Omental fat pad (tissue), 4 donors: ENCODE data around the gene ATP13A1. TPM values are rescaled to one million over a fixed set of nuclear protein-coding genes. Genes with fewer than 3 reads are reported as not detected.
"Not testable (repeated sequence)": the region's sequence is repeated elsewhere in the genome, so short reads cannot be mapped to it uniquely, and the experiment has no call there.

ENCODE experiments used
- ATAC-seq: fragments of 150-250 bp; one replicate; pipeline ENCODE4 v1.9.1; 2016; ENCODE audit warnings: mild to moderate bottlenecking, moderate library complexity; ENCODE audit not compliant: low FRiP score
- DNase-seq: peaks from one replicate; pipeline ENCODE4 v3.0.0-alpha.2; 2019; ENCODE audit warnings: low spot score
- CTCF ChIP-seq, 3 donors: fragments of 450-650 bp; IDR thresholded peaks; one replicate each; pipeline ENCODE4 v1.5.1; 2016 to 2017; ENCODE audit warnings: antibody characterized with exemption in 3 of 3, mild to moderate bottlenecking in 3 of 3, moderate library complexity in 2 of 3
- small RNA-seq: library from RNA; depleted of rRNA; stranded (forward); fragments of <200 nt; gene quantifications from one replicate; pipeline ENCODE3, GENCODE V24; 2016
- total RNA-seq, 4 donors: library from RNA; depleted of rRNA; stranded (reverse); fragments of >200 nt; gene quantifications; one replicate each; pipeline ENCODE4 v1.1.0, GENCODE V29; 2016

ATP13A1 gene
- total RNA-seq, 4 donors from 2014 or later: 100 to 255 (median 143) TPM

DNA sequence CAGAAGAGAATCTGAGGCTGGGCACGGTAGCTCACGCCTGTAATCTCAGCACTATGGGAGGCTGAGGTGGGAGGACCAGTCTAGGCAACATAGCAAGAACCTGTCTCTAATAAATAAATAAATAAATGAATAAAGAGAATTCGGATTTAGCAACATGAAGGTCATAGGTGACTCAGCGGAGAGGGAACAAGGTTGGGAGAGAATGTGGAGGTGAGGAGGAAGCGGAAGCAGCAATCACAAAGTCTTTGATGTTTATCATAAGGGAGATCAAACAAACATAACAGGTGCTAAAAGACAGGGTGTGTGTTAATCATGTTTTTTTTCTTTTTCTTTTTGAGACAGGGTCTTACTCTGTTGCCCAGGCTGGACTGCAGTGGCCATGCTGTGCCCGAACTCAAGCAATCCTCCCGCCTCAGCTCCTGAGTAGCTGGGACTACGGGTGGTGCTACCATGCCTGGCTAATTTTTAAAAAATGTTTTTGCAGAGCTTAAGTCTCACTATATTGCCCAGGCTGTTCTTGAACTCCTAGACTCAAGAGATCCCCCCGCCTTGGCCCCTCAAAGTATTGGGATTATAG, 61.3 kb downstream of the ATP13A1 start:
- DNase-seq: no peak
- ATAC-seq: no peak
- TF ChIP-seq CTCF (IDR thresholded peaks at IDR 0.05): no peak

GRCh38 chr19:19600793-19601330, 62.6 kb downstream of the ATP13A1 start:
- no peak for ATAC-seq
- no peak for DNase-seq
- TF ChIP-seq CTCF (IDR thresholded peaks at IDR 0.05): no peak

DNA sequence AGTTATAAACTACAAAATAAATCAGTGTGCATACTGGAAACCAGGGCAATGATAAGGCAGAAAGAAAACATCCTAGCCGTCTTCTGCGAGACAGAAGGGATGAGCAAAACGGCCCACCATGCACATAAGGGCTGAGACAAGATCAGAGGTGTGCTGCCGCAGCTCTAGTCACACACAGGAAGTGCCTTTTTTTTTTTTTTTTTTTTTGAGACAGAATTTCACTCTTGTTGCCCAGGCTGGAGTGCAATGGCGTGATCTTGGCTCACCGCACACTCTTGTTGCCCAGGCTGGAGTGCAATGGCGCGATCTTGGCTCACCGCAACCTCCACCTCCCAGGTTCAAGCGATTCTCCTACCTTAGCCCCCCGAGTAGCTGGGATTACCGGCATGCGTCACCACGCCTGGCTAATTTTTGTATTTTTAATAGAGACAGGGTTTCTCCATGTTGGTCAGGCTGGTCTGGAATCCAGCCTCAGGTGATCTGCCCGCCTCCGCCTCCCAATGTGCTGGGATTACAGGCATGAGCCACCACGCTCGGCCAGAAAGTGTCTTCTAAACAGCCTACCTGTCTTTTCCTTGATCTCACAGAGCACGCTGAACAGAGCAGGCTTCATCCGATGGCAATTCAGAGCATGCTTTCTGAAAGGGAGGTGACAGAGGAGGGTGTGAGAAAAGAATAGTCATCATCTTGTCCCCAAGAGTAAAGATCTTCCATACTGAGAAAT, 64.6 kb downstream of the ATP13A1 start:
- not testable (repeated sequence) for ATAC-seq, DNase-seq

DNA sequence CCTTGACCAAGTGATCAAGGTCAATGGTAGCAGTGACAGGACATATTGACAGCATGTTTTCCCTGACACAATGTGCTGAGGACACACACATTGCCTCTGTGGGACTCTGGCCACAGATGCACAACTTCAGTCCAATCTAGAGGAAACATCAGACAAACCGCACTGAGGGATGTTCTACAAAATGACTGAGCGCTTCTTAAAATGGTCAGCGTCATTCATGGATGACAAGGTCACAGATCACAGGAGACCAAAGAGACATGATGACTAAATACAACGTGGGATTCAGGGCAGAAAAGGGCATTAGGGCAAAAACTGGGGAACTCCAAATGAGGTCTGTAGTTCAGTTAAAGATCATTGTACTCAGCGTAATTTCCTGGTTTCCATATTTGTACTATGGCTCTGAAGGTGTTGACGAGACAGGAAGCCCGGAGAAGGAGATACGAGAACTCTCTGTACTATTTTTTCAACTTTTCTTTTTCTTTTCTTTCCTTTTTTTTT, 65.6 kb downstream of the ATP13A1 start:
- DNase-seq (no peak), ATAC-seq (no peak)
- no peak for TF ChIP-seq CTCF (IDR thresholded peaks at IDR 0.05)

Small RNAs within 50 kb of the gene (small RNA-seq; reads per million reads assigned to genes)
- gene AC011458.2: not detected

Other genes with a start within 250 kb of the ATP13A1 start
- gene TSSK6, start 148.1 kb downstream of the ATP13A1 start, total RNA-seq: 1 to 10 TPM in 2 of 4 donors, under 1 TPM in 1, not detected in 1; 0.75 to 3.6 (median 1.3) TPM
- gene NDUFA13, start 147.5 kb downstream of the ATP13A1 start, total RNA-seq: 10 to 100 TPM; 57.4 to 97.2 (median 63.9) TPM
- gene YJEFN3, start 134.8 kb downstream of the ATP13A1 start, total RNA-seq: 1 to 10 TPM in 1 of 4 donors, under 1 TPM in 3; 0.75 to 1.1 (median 0.90) TPM
- gene CILP2, start 125.4 kb downstream of the ATP13A1 start, total RNA-seq: 1 to 10 TPM in 1 of 4 donors, under 1 TPM in 3; 0.28 to 2.2 (median 0.38) TPM
- 10 to 100 TPM in 1 of 4 donors, 1 to 10 TPM in 3; 2.2 to 10.1 (median 3.5) TPM for gene PBX4, start 45.0 kb downstream of the ATP13A1 start, total RNA-seq
- 10 to 100 TPM in 1 of 4 donors, 1 to 10 TPM in 3; 6.5 to 26.0 (median 7.7) TPM for gene LPAR2, start 35.5 kb downstream of the ATP13A1 start, total RNA-seq
- gene GMIP, start 20.0 kb downstream of the ATP13A1 start, total RNA-seq: 10 to 100 TPM in 3 of 4 donors, 1 to 10 TPM in 1; 7.7 to 47.3 (median 18.7) TPM
- 1 to 10 TPM; 3.0 to 9.1 (median 6.3) TPM for gene ZNF101, start 5.2 kb upstream of the ATP13A1 start, total RNA-seq
- 1 to 10 TPM; 5.0 to 8.5 (median 5.5) TPM for gene ZNF14, start 69.4 kb upstream of the ATP13A1 start, total RNA-seq
- gene ZNF506, start 158.1 kb upstream of the ATP13A1 start, total RNA-seq: 10 to 100 TPM; 20.0 to 47.6 (median 24.0) TPM
- gene ZNF253, start 202.2 kb upstream of the ATP13A1 start, total RNA-seq: 10 to 100 TPM in 1 of 4 donors, 1 to 10 TPM in 3; 3.0 to 12.8 (median 6.2) TPM
- 1 to 10 TPM; 1.9 to 6.9 (median 4.0) TPM for gene ZNF93, start 237.3 kb upstream of the ATP13A1 start, total RNA-seq